Measurements from ENCODE around the gene TMEM9.

The TMEM9 gene

GRCh38 chr1:201153474-201154388 lies 543 bp downstream of the TMEM9 start:
- DNase-seq (ENCODE audit: insufficient read length, low spot score) (no peak), FAIRE-seq (peak; percentile 74)
- TF ChIP-seq PAX5 (IDR thresholded peaks at IDR 0.05; ENCODE audit: insufficient read depth, low read length, severe bottlenecking) (no peak), TAF1 (IDR thresholded peaks at IDR 0.05; ENCODE audit: low read depth, low read length) (no peak), POLR2A (IDR thresholded peaks at IDR 0.05; ENCODE audit: low read depth, low read length) (no peak), POLR2AphosphoS5 (IDR thresholded peaks at IDR 0.05; ENCODE audit: low read depth, low read length) (no peak), SPI1 (IDR thresholded peaks at IDR 0.05; ENCODE audit: low read depth, low read length) (no peak), POU2F2 (IDR thresholded peaks at IDR 0.05; ENCODE audit: low read depth, low read length) (no peak)

- peak; percentile 78 for FAIRE-seq
- TF ChIP-seq POLR2AphosphoS5 (IDR thresholded peaks at IDR 0.05; ENCODE audit: low read depth, low read length) (no peak), SPI1 (IDR thresholded peaks at IDR 0.05; ENCODE audit: low read depth, low read length) (no peak), PAX5 (IDR thresholded peaks at IDR 0.05; ENCODE audit: insufficient read depth, low read length, severe bottlenecking) (no peak), POLR2A (IDR thresholded peaks at IDR 0.05; ENCODE audit: low read depth, low read length) (no peak), POU2F2 (IDR thresholded peaks at IDR 0.05; ENCODE audit: low read depth, low read length) (no peak), TAF1 (IDR thresholded peaks at IDR 0.05; ENCODE audit: low read depth, low read length) (no peak)
- peak; percentile 44 for DNase-seq (ENCODE audit: insufficient read length, low spot score)
These were observed 4.9 kb downstream of the TMEM9 start for GRCh38 chr1:201149400-201149799.

- DNase-seq (ENCODE audit: insufficient read length, low spot score) (no peak), FAIRE-seq (no peak)
- TF ChIP-seq POLR2A (IDR thresholded peaks at IDR 0.05; ENCODE audit: low read depth, low read length) (no peak), PAX5 (IDR thresholded peaks at IDR 0.05; ENCODE audit: insufficient read depth, low read length, severe bottlenecking) (no peak), SPI1 (IDR thresholded peaks at IDR 0.05; ENCODE audit: low read depth, low read length) (no peak), TAF1 (IDR thresholded peaks at IDR 0.05; ENCODE audit: low read depth, low read length) (no peak), POU2F2 (IDR thresholded peaks at IDR 0.05; ENCODE audit: low read depth, low read length) (no peak), POLR2AphosphoS5 (IDR thresholded peaks at IDR 0.05; ENCODE audit: low read depth, low read length) (no peak)
These were observed 6.8 kb downstream of the TMEM9 start for GRCh38 chr1:201147396-201148015.

DNA sequence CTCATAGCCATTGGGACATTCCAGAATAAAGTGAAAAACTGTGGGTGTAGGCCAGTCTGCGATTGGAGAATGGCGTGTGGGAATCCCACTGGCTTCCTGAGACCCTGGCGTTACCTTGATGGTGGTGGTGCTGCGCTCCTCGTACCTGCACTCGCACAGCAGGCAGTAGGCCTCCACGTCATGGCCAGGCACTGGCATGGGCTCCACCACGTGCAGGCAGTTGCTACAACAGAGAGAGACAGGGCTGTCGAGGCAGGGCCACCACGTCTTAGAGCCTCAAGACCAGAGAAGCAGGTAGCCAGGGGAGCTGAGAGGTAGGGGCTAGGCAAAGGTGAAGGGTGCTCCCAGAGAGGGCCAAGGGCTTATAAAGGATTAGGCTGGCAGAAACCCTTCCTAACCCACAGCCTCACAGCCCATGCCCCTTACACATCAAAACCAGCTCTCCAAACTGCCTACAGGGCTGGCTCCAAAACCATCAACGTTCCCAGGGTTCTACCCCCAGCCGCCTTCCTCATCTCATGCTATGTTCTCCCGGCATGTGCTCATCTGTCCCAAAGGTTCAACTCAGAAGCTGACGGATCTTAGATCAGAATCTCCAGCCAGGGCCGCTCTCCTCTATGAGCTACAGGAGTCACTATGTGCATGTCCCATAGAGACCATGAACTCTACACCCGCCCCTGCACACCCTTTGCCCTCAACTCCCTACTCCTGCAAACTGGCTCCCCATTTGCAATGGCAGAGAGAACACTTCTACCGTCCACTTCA lies 7.5 kb downstream of the TMEM9 start:
- FAIRE-seq (no peak), DNase-seq (ENCODE audit: insufficient read length, low spot score) (no peak)
- no peak for TF ChIP-seq PAX5 (IDR thresholded peaks at IDR 0.05; ENCODE audit: insufficient read depth, low read length, severe bottlenecking)
- no peak for TF ChIP-seq POLR2A (IDR thresholded peaks at IDR 0.05; ENCODE audit: low read depth, low read length)
- TF ChIP-seq POU2F2 (IDR thresholded peaks at IDR 0.05; ENCODE audit: low read depth, low read length), result no peak
- TF ChIP-seq TAF1 (IDR thresholded peaks at IDR 0.05; ENCODE audit: low read depth, low read length), result no peak
- TF ChIP-seq POLR2AphosphoS5 (IDR thresholded peaks at IDR 0.05; ENCODE audit: low read depth, low read length), result no peak
- no peak for TF ChIP-seq SPI1 (IDR thresholded peaks at IDR 0.05; ENCODE audit: low read depth, low read length)

DNA sequence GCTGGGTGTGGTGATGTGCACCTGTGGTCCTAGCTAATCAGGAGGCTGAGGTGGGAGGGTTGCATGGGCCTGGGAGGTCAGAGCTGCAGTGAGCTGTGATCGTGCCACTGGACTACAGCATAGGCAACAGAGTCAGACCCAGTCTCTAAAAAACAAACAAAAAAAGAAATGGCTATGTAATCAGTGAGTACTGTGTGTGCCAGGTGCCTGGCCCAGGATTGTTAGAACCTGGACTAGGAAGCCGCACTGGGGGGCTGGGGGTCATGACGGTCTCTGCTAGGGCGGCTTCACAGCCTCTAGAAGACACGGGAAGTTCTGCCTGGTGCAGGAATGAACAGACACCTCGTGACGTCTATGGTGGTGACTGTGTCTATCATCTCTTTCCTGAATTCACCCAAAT lies 8.5 kb downstream of the TMEM9 start:
- DNase-seq (ENCODE audit: insufficient read length, low spot score), result no peak
- TF ChIP-seq TAF1 (IDR thresholded peaks at IDR 0.05; ENCODE audit: low read depth, low read length), result no peak
- TF ChIP-seq POLR2AphosphoS5 (IDR thresholded peaks at IDR 0.05; ENCODE audit: low read depth, low read length), result no peak
- TF ChIP-seq POLR2A (IDR thresholded peaks at IDR 0.05; ENCODE audit: low read depth, low read length), result no peak
- TF ChIP-seq POU2F2 (IDR thresholded peaks at IDR 0.05; ENCODE audit: low read depth, low read length), result no peak
- no peak for TF ChIP-seq PAX5 (IDR thresholded peaks at IDR 0.05; ENCODE audit: insufficient read depth, low read length, severe bottlenecking)
- FAIRE-seq, result no peak

- TF ChIP-seq PAX5 (IDR thresholded peaks at IDR 0.05; ENCODE audit: insufficient read depth, low read length, severe bottlenecking) (no peak), POLR2AphosphoS5 (IDR thresholded peaks at IDR 0.05; ENCODE audit: low read depth, low read length) (no peak), TAF1 (IDR thresholded peaks at IDR 0.05; ENCODE audit: low read depth, low read length) (no peak), POLR2A (IDR thresholded peaks at IDR 0.05; ENCODE audit: low read depth, low read length) (no peak), SPI1 (IDR thresholded peaks at IDR 0.05; ENCODE audit: low read depth, low read length) (no peak), POU2F2 (IDR thresholded peaks at IDR 0.05; ENCODE audit: low read depth, low read length) (no peak)
- DNase-seq (ENCODE audit: insufficient read length, low spot score), result no peak
- no peak for FAIRE-seq
These were observed 9.1 kb downstream of the TMEM9 start for GRCh38 chr1:201145132-201145531.

DNA sequence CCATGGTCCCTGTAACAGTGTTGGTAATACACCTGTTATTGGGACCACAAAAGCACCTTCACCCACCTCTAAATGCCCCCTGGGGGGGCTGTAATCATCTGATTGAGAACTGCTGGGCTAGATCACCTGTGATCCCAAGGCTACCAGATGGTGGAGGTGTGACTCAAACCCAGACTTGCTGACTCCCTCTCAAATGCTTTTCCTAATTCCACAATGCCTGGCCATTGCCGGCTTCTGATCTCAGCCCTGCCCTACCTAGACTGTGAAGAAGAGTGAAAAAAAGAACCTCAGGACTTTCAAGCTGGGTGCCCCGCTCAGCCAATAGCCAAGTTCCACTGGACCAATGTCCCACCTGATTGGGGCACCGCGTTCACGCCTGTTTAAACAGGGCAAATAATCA lies 9.6 kb downstream of the TMEM9 start:
- no peak for DNase-seq (ENCODE audit: insufficient read length, low spot score)
- FAIRE-seq, result no peak
- TF ChIP-seq POLR2AphosphoS5 (IDR thresholded peaks at IDR 0.05; ENCODE audit: low read depth, low read length) (no peak), POLR2A (IDR thresholded peaks at IDR 0.05; ENCODE audit: low read depth, low read length) (no peak), SPI1 (IDR thresholded peaks at IDR 0.05; ENCODE audit: low read depth, low read length) (no peak), PAX5 (IDR thresholded peaks at IDR 0.05; ENCODE audit: insufficient read depth, low read length, severe bottlenecking) (no peak), POU2F2 (IDR thresholded peaks at IDR 0.05; ENCODE audit: low read depth, low read length) (no peak), TAF1 (IDR thresholded peaks at IDR 0.05; ENCODE audit: low read depth, low read length) (no peak)

GRCh38 chr1:201143726-201144635 lies 10.3 kb downstream of the TMEM9 start:
- DNase-seq (ENCODE audit: insufficient read length, low spot score) (no peak), FAIRE-seq (no peak)
- TF ChIP-seq POLR2AphosphoS5 (IDR thresholded peaks at IDR 0.05; ENCODE audit: low read depth, low read length) (no peak), SPI1 (IDR thresholded peaks at IDR 0.05; ENCODE audit: low read depth, low read length) (no peak), POU2F2 (IDR thresholded peaks at IDR 0.05; ENCODE audit: low read depth, low read length) (no peak), PAX5 (IDR thresholded peaks at IDR 0.05; ENCODE audit: insufficient read depth, low read length, severe bottlenecking) (no peak), POLR2A (IDR thresholded peaks at IDR 0.05; ENCODE audit: low read depth, low read length) (no peak), TAF1 (IDR thresholded peaks at IDR 0.05; ENCODE audit: low read depth, low read length) (no peak)
